Measurements from ENCODE around the gene KRT10. TPM values are rescaled to one million over a fixed set of nuclear protein-coding genes. Genes with fewer than 3 reads are reported as not detected.

KRT10 gene
- total RNA-seq, 3 donors from 2014 or later (not counting 1 experiment from before 2014, with no cell fraction given) = 23.6 to 35.9 (median 25.5) TPM

DNA sequence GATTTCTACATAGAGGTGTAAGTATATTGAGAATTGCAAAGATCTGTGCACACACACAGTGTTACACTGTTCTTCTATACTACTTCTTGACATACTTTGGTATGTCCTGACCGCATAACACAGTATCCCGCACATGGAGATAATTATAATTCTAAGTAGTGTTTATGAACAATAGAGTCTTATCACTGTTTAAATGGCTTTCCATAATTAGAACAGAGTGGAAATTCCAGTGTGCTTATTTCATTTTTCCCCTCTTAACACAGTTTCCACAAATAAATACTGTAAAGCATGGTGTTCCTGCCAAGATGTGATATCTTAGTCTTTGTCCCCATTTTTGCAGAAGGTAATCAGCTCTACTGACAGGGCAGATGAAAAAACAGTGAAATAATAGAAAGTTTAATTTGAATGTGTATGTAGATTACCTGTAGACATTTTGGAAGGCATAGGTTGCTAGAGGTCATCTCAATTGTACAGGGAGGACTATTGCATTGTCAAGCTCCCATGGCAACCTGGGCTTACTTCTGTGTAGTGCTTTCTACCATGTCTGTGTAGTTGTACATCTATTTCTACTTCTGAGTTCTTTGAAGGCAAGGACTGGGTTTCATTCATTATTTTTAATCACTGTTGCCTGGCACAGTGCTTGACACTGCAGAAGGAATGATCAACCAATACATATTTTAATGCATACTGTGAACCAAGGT is 12.5 kb downstream of the KRT10 start:
- H3K27ac Mint-ChIP-seq = no peak overlapping the region
- Histone ChIP-seq H3K27me3 (ENCODE audit: control insufficient read depth, insufficient read depth, low read length) (peaks cover 46% of the 10 kb centered on the region), H3K4me1 (ENCODE audit: control insufficient read depth, insufficient read depth, low read length) (no peaks in the 10 kb centered on the region), H3K4me3 (ENCODE audit: low read length) (no peak overlapping the region), H3K36me3 (ENCODE audit: control insufficient read depth, insufficient read depth, low read length) (no peaks in the 10 kb centered on the region), H3K27ac (ENCODE audit: low read length) (no peak overlapping the region), H3K9me3 (ENCODE audit: control insufficient read depth, insufficient read depth, low read length) (no peaks in the 10 kb centered on the region)
- no peaks in the 10 kb centered on the region for H3K4me1 Mint-ChIP-seq
- WGBS (ENCODE audit: insufficient coverage) = no CpG with 5 or more reads among the region's 2 CpGs
- intact Hi-C loops (cut with micrococcal nuclease) = loop anchor here (1.0 to 10.0 kb wide), 2 partner anchors 37 to 515 kb away; no protein-coding TSS in a partner anchor
- no peak overlapping the region for H3K4me3 Mint-ChIP-seq
- peaks cover 68 to 96% of the 10 kb centered on the region in 2 donors for H3K27me3 Mint-ChIP-seq (ENCODE audit: low read depth in 2 of 2)
- TF ChIP-seq, protein P1, sequence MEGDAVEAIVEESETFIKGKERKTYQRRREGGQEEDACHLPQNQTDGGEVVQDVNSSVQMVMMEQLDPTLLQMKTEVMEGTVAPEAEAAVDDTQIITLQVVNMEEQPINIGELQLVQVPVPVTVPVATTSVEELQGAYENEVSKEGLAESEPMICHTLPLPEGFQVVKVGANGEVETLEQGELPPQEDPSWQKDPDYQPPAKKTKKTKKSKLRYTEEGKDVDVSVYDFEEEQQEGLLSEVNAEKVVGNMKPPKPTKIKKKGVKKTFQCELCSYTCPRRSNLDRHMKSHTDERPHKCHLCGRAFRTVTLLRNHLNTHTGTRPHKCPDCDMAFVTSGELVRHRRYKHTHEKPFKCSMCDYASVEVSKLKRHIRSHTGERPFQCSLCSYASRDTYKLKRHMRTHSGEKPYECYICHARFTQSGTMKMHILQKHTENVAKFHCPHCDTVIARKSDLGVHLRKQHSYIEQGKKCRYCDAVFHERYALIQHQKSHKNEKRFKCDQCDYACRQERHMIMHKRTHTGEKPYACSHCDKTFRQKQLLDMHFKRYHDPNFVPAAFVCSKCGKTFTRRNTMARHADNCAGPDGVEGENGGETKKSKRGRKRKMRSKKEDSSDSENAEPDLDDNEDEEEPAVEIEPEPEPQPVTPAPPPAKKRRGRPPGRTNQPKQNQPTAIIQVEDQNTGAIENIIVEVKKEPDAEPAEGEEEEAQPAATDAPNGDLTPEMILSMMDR (IDR thresholded peaks at IDR 0.05) = no peak
- ATAC-seq (no peak), DNase-seq (no peak)
- H3K36me3 Mint-ChIP-seq = no peaks in the 10 kb centered on the region
- peaks cover 0 to 3% of the 10 kb centered on the region in 2 donors for H3K9me3 Mint-ChIP-seq

GRCh38 chr17:40806131-40806530 is 16.3 kb downstream of the KRT10 start:
- Histone ChIP-seq H3K4me1 (ENCODE audit: control insufficient read depth, insufficient read depth, low read length) (no peaks in the 10 kb centered on the region), H3K27me3 (ENCODE audit: control insufficient read depth, insufficient read depth, low read length) (peaks cover 26% of the 10 kb centered on the region), H3K36me3 (ENCODE audit: control insufficient read depth, insufficient read depth, low read length) (no peaks in the 10 kb centered on the region), H3K4me3 (ENCODE audit: low read length) (no peak overlapping the region), H3K27ac (ENCODE audit: low read length) (no peak overlapping the region), H3K9me3 (ENCODE audit: control insufficient read depth, insufficient read depth, low read length) (no peaks in the 10 kb centered on the region)
- Mint-ChIP-seq H3K27me3 (ENCODE audit: low read depth in 2 of 2) (peaks cover 48 to 76% of the 10 kb centered on the region in 2 donors), H3K9me3 (no peaks in the 10 kb centered on the region), H3K36me3 (no peaks in the 10 kb centered on the region), H3K27ac (no peak overlapping the region), H3K4me3 (no peak overlapping the region), H3K4me1 (no peaks in the 10 kb centered on the region)
- TF ChIP-seq, protein P1 (IDR thresholded peaks at IDR 0.05) = no peak
- DNase-seq = no peak
- WGBS (ENCODE audit: insufficient coverage) = 87% methylated on average over 3 of the region's 3 CpGs
- intact Hi-C loops (cut with micrococcal nuclease) = loop anchor here (10.0 kb wide), 1 partner anchor 519 kb away; no protein-coding TSS in a partner anchor
- ATAC-seq = no peak

DNA sequence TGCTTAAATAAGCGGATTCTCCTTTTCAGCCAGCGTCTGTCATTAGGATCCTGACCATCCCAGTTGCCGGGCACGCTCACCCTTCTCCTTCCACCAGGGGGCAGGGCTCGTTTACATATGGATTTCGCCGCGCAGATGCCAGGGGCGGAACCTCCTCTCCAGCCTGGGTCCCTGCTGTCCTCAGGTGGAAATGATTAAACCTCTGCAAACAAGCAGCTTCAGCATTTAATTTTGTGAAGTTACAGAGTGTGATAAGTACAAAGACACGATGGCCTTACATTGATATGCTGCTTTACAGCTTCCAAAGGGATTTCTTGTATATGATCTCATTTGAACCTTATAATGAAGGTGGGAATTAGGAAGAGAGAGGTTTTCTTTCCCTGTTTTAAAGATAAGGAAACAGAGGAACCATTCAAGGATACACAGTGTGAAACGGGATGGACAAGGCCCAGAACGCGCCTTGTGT is 18.8 kb downstream of the KRT10 start:
- H3K27ac ChIP-seq (ENCODE audit: low read length) = no peak overlapping the region
- peaks cover 29 to 52% of the 10 kb centered on the region in 2 donors for H3K27me3 Mint-ChIP-seq (ENCODE audit: low read depth in 2 of 2)

More for the DNA sequence above, 18.8 kb downstream of the KRT10 start:
- peaks cover 15% of the 10 kb centered on the region for H3K27me3 ChIP-seq (ENCODE audit: control insufficient read depth, insufficient read depth, low read length)
- H3K9me3 Mint-ChIP-seq = no peaks in the 10 kb centered on the region
- H3K9me3 ChIP-seq (ENCODE audit: control insufficient read depth, insufficient read depth, low read length) = no peaks in the 10 kb centered on the region
- H3K4me1 Mint-ChIP-seq = no peaks in the 10 kb centered on the region
- no peak overlapping the region for H3K4me3 ChIP-seq (ENCODE audit: low read length)
- H3K27ac Mint-ChIP-seq = no peak overlapping the region
- ATAC-seq (peak; percentile 82 to 92 (median 87)), DNase-seq (peak; percentile 56 to 85)
- TF ChIP-seq, protein P1 (IDR thresholded peaks at IDR 0.05) = peak; percentile 91
- no peaks in the 10 kb centered on the region for H3K36me3 Mint-ChIP-seq
- no peak overlapping the region for H3K4me3 Mint-ChIP-seq
- WGBS (ENCODE audit: insufficient coverage) = 14% methylated on average over 13 of the region's 13 CpGs
- H3K4me1 ChIP-seq (ENCODE audit: control insufficient read depth, insufficient read depth, low read length) = no peaks in the 10 kb centered on the region
- intact Hi-C loops (cut with micrococcal nuclease) = loop anchor here (1.0 to 10.0 kb wide), 4 partner anchors 521 to 863 kb away; no protein-coding TSS in a partner anchor
- no peaks in the 10 kb centered on the region for H3K36me3 ChIP-seq (ENCODE audit: control insufficient read depth, insufficient read depth, low read length)
